ENCODE data around the gene P3R3URF. TPM values are rescaled to one million over a fixed set of nuclear protein-coding genes. Genes with fewer than 3 reads are reported as not detected.

P3R3URF gene
- total RNA-seq, 1 experiment from 2014 or later: not detected

DNA sequence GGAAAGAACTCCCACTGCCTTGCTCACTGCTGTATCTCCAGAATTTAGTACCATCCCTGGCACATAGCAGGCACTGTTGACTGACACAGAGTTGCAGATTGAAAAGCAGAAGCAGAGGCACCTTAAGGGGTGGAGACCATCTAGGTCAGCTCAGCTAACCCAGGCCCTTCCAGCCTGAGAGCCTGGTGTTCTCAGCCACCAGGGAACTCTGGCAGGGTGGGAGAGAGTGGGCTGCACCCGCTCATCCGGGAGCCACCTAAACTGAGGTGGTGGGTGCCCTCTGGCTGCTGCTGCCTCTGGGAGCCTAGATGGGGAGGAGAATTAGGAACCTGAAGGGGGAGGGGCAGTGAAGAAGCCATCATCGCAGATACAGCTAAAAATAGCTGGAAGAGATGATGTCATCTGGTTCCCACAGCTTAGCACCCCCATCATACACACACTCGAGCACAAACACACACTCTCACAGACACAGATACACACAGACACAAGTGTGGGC, 2.9 kb downstream of the P3R3URF start:
- Histone ChIP-seq H3K4me2 (ENCODE audit: low read length) (no peak overlapping the region), H2AFZ (ENCODE audit: low read depth, low read length, poor library complexity, severe bottlenecking) (no peak overlapping the region), H4K20me1 (ENCODE audit: insufficient read depth) (no peaks in the 10 kb centered on the region), H3K36me3 (ENCODE audit: control insufficient read depth in 1 of 2, insufficient read depth in 2 of 2, low read length in 2 of 2) (no peaks in the 10 kb centered on the region), H3K27ac (ENCODE audit: low read depth, low read length) (no peak overlapping the region), H3K9me3 (ENCODE audit: control insufficient read depth in 1 of 2, insufficient read depth in 1 of 2, low read depth in 1 of 2, low read length in 2 of 2) (no peaks in the 10 kb centered on the region), H3K4me3 (replicated peaks in 1 of 2; ENCODE audit: low read depth in 1 of 2, low read length in 2 of 2) (no peak overlapping the region), H3K9me2 (ENCODE audit: insufficient read depth) (no peaks in the 10 kb centered on the region), H3K27me3 (ENCODE audit: insufficient read depth, low read length) (no peaks in the 10 kb centered on the region), H3K9ac (ENCODE audit: low read length) (no peak overlapping the region), H3K79me2 (ENCODE audit: insufficient read depth, low read length) (no peaks in the 10 kb centered on the region), H3K4me1 (ENCODE audit: control insufficient read depth in 1 of 2, insufficient read depth in 2 of 2, low read length in 2 of 2) (peaks cover 39 to 42% of the 10 kb centered on the region in 2 experiments)
- BruUV-seq (replicated peaks): no TSS peak
- POLR2A ChIA-PET: interaction anchor here (0.5 to 1.4 kb wide), 2 partner anchors 9 to 71 kb away, joined by 3 to 4 read pairs; no protein-coding TSS in a partner anchor
- intact Hi-C loops (cut with micrococcal nuclease): no loop called here
- no peak for DNase-seq (ENCODE audit: low read depth, low spot score)
- CTCF ChIA-PET: interaction anchor here (1.0 to 2.1 kb wide), 2 partner anchors 50 to 138 kb away, joined by 3 to 9 read pairs; no protein-coding TSS in a partner anchor
- no peak; the same call in 1 of the 2 replicates for ATAC-seq
- RAD21 ChIA-PET (ENCODE audit: low non-redundant PET in 1 of 2, low total read pairs in 2 of 2, uncharacterized antibody in 2 of 2, unreplicated experiment in 2 of 2): no interaction called here
- TF ChIP-seq, protein P1, sequence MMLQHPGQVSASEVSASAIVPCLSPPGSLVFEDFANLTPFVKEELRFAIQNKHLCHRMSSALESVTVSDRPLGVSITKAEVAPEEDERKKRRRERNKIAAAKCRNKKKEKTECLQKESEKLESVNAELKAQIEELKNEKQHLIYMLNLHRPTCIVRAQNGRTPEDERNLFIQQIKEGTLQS (IDR thresholded peaks at IDR 0.05): no peak
- TF ChIP-seq TCF7L2 (IDR thresholded peaks at IDR 0.05; ENCODE audit: borderline replicate concordance, extremely low read depth, insufficient read depth, insufficient read length) (no peak), EGR1 (IDR thresholded peaks at IDR 0.05; ENCODE audit: low read depth) (no peak), CBX3 (IDR thresholded peaks at IDR 0.05; ENCODE audit: low read depth) (no peak), SP1 (IDR thresholded peaks at IDR 0.05; ENCODE audit: low read depth) (no peak), YY1 (IDR thresholded peaks at IDR 0.05; ENCODE audit: extremely low read depth, insufficient replicate concordance, low read depth, low read length) (no peak), RAD21 (IDR thresholded peaks at IDR 0.05; ENCODE audit: low read depth) (no peak), ELF1 (IDR thresholded peaks at IDR 0.05; ENCODE audit: borderline replicate concordance, low read depth) (no peak)
- TF ChIP-seq, protein P2, sequence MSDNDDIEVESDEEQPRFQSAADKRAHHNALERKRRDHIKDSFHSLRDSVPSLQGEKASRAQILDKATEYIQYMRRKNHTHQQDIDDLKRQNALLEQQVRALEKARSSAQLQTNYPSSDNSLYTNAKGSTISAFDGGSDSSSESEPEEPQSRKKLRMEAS (IDR thresholded peaks at IDR 0.05): no peak
- TF ChIP-seq, protein P3, sequence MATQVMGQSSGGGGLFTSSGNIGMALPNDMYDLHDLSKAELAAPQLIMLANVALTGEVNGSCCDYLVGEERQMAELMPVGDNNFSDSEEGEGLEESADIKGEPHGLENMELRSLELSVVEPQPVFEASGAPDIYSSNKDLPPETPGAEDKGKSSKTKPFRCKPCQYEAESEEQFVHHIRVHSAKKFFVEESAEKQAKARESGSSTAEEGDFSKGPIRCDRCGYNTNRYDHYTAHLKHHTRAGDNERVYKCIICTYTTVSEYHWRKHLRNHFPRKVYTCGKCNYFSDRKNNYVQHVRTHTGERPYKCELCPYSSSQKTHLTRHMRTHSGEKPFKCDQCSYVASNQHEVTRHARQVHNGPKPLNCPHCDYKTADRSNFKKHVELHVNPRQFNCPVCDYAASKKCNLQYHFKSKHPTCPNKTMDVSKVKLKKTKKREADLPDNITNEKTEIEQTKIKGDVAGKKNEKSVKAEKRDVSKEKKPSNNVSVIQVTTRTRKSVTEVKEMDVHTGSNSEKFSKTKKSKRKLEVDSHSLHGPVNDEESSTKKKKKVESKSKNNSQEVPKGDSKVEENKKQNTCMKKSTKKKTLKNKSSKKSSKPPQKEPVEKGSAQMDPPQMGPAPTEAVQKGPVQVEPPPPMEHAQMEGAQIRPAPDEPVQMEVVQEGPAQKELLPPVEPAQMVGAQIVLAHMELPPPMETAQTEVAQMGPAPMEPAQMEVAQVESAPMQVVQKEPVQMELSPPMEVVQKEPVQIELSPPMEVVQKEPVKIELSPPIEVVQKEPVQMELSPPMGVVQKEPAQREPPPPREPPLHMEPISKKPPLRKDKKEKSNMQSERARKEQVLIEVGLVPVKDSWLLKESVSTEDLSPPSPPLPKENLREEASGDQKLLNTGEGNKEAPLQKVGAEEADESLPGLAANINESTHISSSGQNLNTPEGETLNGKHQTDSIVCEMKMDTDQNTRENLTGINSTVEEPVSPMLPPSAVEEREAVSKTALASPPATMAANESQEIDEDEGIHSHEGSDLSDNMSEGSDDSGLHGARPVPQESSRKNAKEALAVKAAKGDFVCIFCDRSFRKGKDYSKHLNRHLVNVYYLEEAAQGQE (IDR thresholded peaks at IDR 0.05; ENCODE audit: low read depth): no peak
